ENCODE data around the gene TNFAIP8L3. TPM values are rescaled to one million over a fixed set of nuclear protein-coding genes. Genes with fewer than 3 reads are reported as not detected.

Gene TNFAIP8L3
- 3.0 and 4.1 TPM in 2 replicates for total RNA-seq

GRCh38 chr15:51094606-51095569 is at the start of gene TNFAIP8L3:
TNFAIP8L3 (minus strand) TSS chr15:51094906; CDS start chr15:51094595, 311 bp downstream.

Other genes starting within 250 kb of the TNFAIP8L3 start
- 20.4 and 25.3 TPM in 2 replicates for gene AP4E1, start 186.2 kb downstream of the TNFAIP8L3 start, total RNA-seq
- gene CYP19A1, start 243.7 kb upstream of the TNFAIP8L3 start, total RNA-seq, result not detected in 2 replicates
- 0.07 and 0.34 TPM in 2 replicates for gene GLDN, start 246.7 kb upstream of the TNFAIP8L3 start, total RNA-seq